HEK293 (cell line): ENCODE results near the gene BCAN.

Source experiments
- AEBP2 ChIP-seq: fragments of 450-650 bp; formaldehyde crosslinking; IDR thresholded peaks from 2 replicates; pipeline ENCODE4 v1.5.1; 2016; ENCODE audit warnings: missing biosample characterization, missing genetic modification characterization, borderline replicate concordance
- GLIS2 ChIP-seq: fragments of 450-650 bp; formaldehyde crosslinking; IDR thresholded peaks from 2 replicates; pipeline ENCODE4 v1.5.1; 2016; ENCODE audit warnings: missing biosample characterization, missing genetic modification characterization
- HIC1 ChIP-seq: fragments of 450-650 bp; formaldehyde crosslinking; IDR thresholded peaks from 2 replicates; pipeline ENCODE4 v1.5.1; 2016; ENCODE audit warnings: missing biosample characterization, missing genetic modification characterization
- IKZF3 ChIP-seq: fragments of 450-650 bp; IDR thresholded peaks from 2 replicates; pipeline ENCODE4 v1.5.0; 2018; ENCODE audit warnings: missing biosample characterization, mild to moderate bottlenecking, missing genetic modification characterization, moderate library complexity
- KLF17 ChIP-seq: fragments of 450-650 bp; formaldehyde crosslinking; IDR thresholded peaks from 2 replicates; pipeline ENCODE4 v1.5.1; 2016; ENCODE audit warnings: missing biosample characterization, missing genetic modification characterization
- PATZ1 ChIP-seq: fragments of 450-650 bp; formaldehyde crosslinking; IDR thresholded peaks from 2 replicates; pipeline ENCODE4 v1.5.1; 2016; ENCODE audit warnings: missing biosample characterization, missing genetic modification characterization
- RBAK ChIP-seq: fragments of 450-650 bp; formaldehyde crosslinking; IDR thresholded peaks from 2 replicates; pipeline ENCODE4 v1.5.1; 2016; ENCODE audit warnings: missing biosample characterization, missing genetic modification characterization
- SP7 ChIP-seq: fragments of 450-650 bp; formaldehyde crosslinking; IDR thresholded peaks from 2 replicates; pipeline ENCODE4 v1.5.1; 2016; ENCODE audit warnings: missing biosample characterization, missing genetic modification characterization
- TRIM28 ChIP-seq: IDR thresholded peaks from 2 replicates; pipeline ENCODE4 v1.6.1; 2011; ENCODE audit warnings: low read length, control low read depth, borderline replicate concordance
- ZBTB26 ChIP-seq: fragments of 450-650 bp; formaldehyde crosslinking; optimal IDR thresholded peaks from 2 replicates; pipeline ENCODE3; 2016; ENCODE audit warnings: missing biosample characterization, mild to moderate bottlenecking, missing genetic modification characterization
- ZBTB6 ChIP-seq: fragments of 450-650 bp; formaldehyde crosslinking; IDR thresholded peaks from 2 replicates; pipeline ENCODE4 v1.5.1; 2017; ENCODE audit warnings: missing biosample characterization, missing genetic modification characterization
- ZBTB7A ChIP-seq: fragments of 450-650 bp; formaldehyde crosslinking; IDR thresholded peaks from 2 replicates; pipeline ENCODE4 v1.5.1; 2016; ENCODE audit warnings: low read depth, missing biosample characterization, missing genetic modification characterization
- ZFP37 ChIP-seq: fragments of 450-650 bp; formaldehyde crosslinking; IDR thresholded peaks from 2 replicates; pipeline ENCODE4 v1.5.1; 2016; ENCODE audit warnings: missing biosample characterization, missing genetic modification characterization
- ZNF114 ChIP-seq: fragments of 450-650 bp; formaldehyde crosslinking; IDR thresholded peaks from 2 replicates; pipeline ENCODE4 v1.5.0; 2017; ENCODE audit warnings: missing biosample characterization, missing genetic modification characterization
- ZNF184 ChIP-seq: fragments of 450-650 bp; IDR thresholded peaks from 2 replicates; pipeline ENCODE4 v1.5.1; 2018; ENCODE audit warnings: missing biosample characterization, mild to moderate bottlenecking, missing genetic modification characterization
- ZNF2 ChIP-seq: fragments of 450-650 bp; formaldehyde crosslinking; IDR thresholded peaks from 2 replicates; pipeline ENCODE4 v1.5.1; 2016; ENCODE audit warnings: missing biosample characterization, missing genetic modification characterization
- ZNF211 ChIP-seq: fragments of 450-650 bp; formaldehyde crosslinking; IDR thresholded peaks from 2 replicates; pipeline ENCODE4 v1.5.1; 2016; ENCODE audit warnings: low read depth, missing biosample characterization, missing genetic modification characterization
- ZNF23 ChIP-seq: fragments of 450-650 bp; formaldehyde crosslinking; IDR thresholded peaks from 2 replicates; pipeline ENCODE4 v1.5.1; 2016; ENCODE audit warnings: missing biosample characterization, missing genetic modification characterization, borderline replicate concordance
- ZNF324 ChIP-seq: fragments of 450-650 bp; formaldehyde crosslinking; IDR thresholded peaks from 2 replicates; pipeline ENCODE4 v1.5.1; 2016; ENCODE audit warnings: missing biosample characterization, missing genetic modification characterization
- ZNF37A ChIP-seq: fragments of 450-650 bp; IDR thresholded peaks from 2 replicates; pipeline ENCODE4 v1.5.1; 2018; ENCODE audit warnings: missing biosample characterization, missing genetic modification characterization
- ZNF391 ChIP-seq: fragments of 450-650 bp; formaldehyde crosslinking; IDR thresholded peaks from 2 replicates; pipeline ENCODE4 v1.5.1; 2016; ENCODE audit warnings: low read depth, missing biosample characterization, missing genetic modification characterization, borderline replicate concordance
- ZNF423 ChIP-seq: fragments of 450-650 bp; formaldehyde crosslinking; IDR thresholded peaks from 2 replicates; pipeline ENCODE4 v1.5.1; 2016; ENCODE audit warnings: missing biosample characterization, missing genetic modification characterization
- ZNF510 ChIP-seq: fragments of 450-650 bp; formaldehyde crosslinking; IDR thresholded peaks from 2 replicates; pipeline ENCODE4 v1.5.1; 2018; ENCODE audit warnings: mild to moderate bottlenecking, missing genetic modification characterization, missing biosample characterization; ENCODE audit not compliant: insufficient replicate concordance
- ZNF555 ChIP-seq: fragments of 450-650 bp; formaldehyde crosslinking; conservative IDR thresholded peaks from 2 replicates; pipeline ENCODE4 v1.5.1; 2017; ENCODE audit warnings: missing biosample characterization, mild to moderate bottlenecking, missing genetic modification characterization, inconsistent platforms
- ZNF596 ChIP-seq: fragments of 450-650 bp; IDR thresholded peaks from 2 replicates; pipeline ENCODE4 v1.5.0; 2018; ENCODE audit warnings: missing biosample characterization, mild to moderate bottlenecking, missing genetic modification characterization, moderate library complexity
- ZNF610 ChIP-seq: fragments of 450-650 bp; formaldehyde crosslinking; IDR thresholded peaks from 2 replicates; pipeline ENCODE4 v1.5.1; 2016; ENCODE audit warnings: missing biosample characterization, missing genetic modification characterization, borderline replicate concordance
- ZNF623 ChIP-seq: fragments of 450-650 bp; formaldehyde crosslinking; IDR thresholded peaks from 2 replicates; pipeline ENCODE4 v1.5.1; 2016; ENCODE audit warnings: missing biosample characterization, missing genetic modification characterization
- ZNF629 ChIP-seq: fragments of 450-650 bp; formaldehyde crosslinking; IDR thresholded peaks from 2 replicates; pipeline ENCODE4 v1.5.1; 2017; ENCODE audit warnings: missing biosample characterization, missing genetic modification characterization
- ZNF660 ChIP-seq: fragments of 450-650 bp; IDR thresholded peaks from 2 replicates; pipeline ENCODE4 v1.5.1; 2018; ENCODE audit warnings: missing biosample characterization, mild to moderate bottlenecking, missing genetic modification characterization
- ZNF830 ChIP-seq: fragments of 450-650 bp; IDR thresholded peaks from 2 replicates; pipeline ENCODE4 v1.5.0; 2018; ENCODE audit warnings: missing biosample characterization, missing genetic modification characterization, low read depth, mild to moderate bottlenecking, moderate library complexity
- ZSCAN4 ChIP-seq: fragments of 450-650 bp; formaldehyde crosslinking; IDR thresholded peaks from 2 replicates; pipeline ENCODE4 v1.5.1; 2017; ENCODE audit warnings: missing biosample characterization, missing genetic modification characterization

BCAN gene

GRCh38 chr1:156704930-156705320, 63.0 kb downstream of the BCAN start (continued):
- peak; percentile 47; the same call in 1 of the 2 replicates for TF ChIP-seq SP7 (tag by site-specific recombination)
- TF ChIP-seq ZNF555 (tag by site-specific recombination) = no peak
- TF ChIP-seq HIC1 (tag by site-specific recombination) = peak; percentile 91
- no peak for TF ChIP-seq RBAK (tag by site-specific recombination)
- TF ChIP-seq PATZ1 (tag by site-specific recombination) = peak; percentile 42
- no peak for TF ChIP-seq ZNF114 (tag by site-specific recombination)
- TF ChIP-seq ZNF423 (tag by site-specific recombination) = no peak
- no peak for TF ChIP-seq ZNF184 (tag by site-specific recombination)
- 0 out of 2 replicates have a peak, but pooled peaks have one; percentile 48 for TF ChIP-seq ZNF2 (tag by site-specific recombination)
- TF ChIP-seq ZNF391 (tag by site-specific recombination) = 0 out of 2 replicates have a peak, but pooled peaks have one; percentile 31
- no peak for TF ChIP-seq ZNF211 (tag by site-specific recombination)
- TF ChIP-seq TRIM28 = no peak
- TF ChIP-seq AEBP2 (tag by site-specific recombination) = no peak
- peak; percentile 51 for TF ChIP-seq GLIS2 (tag by site-specific recombination)
- TF ChIP-seq ZNF660 = 0 out of 2 replicates have a peak, but pooled peaks have one; percentile 31
- TF ChIP-seq ZNF610 = no peak
- TF ChIP-seq ZBTB6 (tag by site-specific recombination) = peak; percentile 22; the same call in 1 of the 2 replicates
- TF ChIP-seq ZBTB7A (tag by site-specific recombination) = peak; percentile 71
- no peak for TF ChIP-seq ZNF830
- TF ChIP-seq KLF17 (tag by site-specific recombination) = no peak
- TF ChIP-seq ZNF23 (tag by site-specific recombination) = no peak
- no peak for TF ChIP-seq ZNF37A (tag by site-specific recombination)
- peak; percentile 6 for TF ChIP-seq ZBTB26 (tag by site-specific recombination)
- no peak for TF ChIP-seq ZNF510
- peak; percentile 63; the same call in 1 of the 2 replicates for TF ChIP-seq IKZF3 (tag by site-specific recombination)
- TF ChIP-seq ZNF324 (tag by site-specific recombination) = no peak
- TF ChIP-seq ZSCAN4 (tag by site-specific recombination) = no peak
- no peak for TF ChIP-seq ZNF596
- TF ChIP-seq ZNF623 = no peak
- TF ChIP-seq ZFP37 = peak; percentile 77
- TF ChIP-seq ZNF629 (tag by site-specific recombination) = peak; percentile 53
